Activated CD4-positive, alpha-beta T cell treated with anti-CD3 and anti-CD28 coated beads, Interleukin-2, amount 10 ng/mL, durations not matched to agents 7 days and 5 days (primary cell): ENCODE data around the gene CIZ1. TPM values are rescaled to one million over a fixed set of nuclear protein-coding genes. Genes with fewer than 3 reads are reported as not detected.
A peak's percentile ranks its signal among the peaks of the same experiment; 100 is the strongest.
"Not testable (repeated sequence)": the region's sequence is repeated elsewhere in the genome, so short reads cannot be mapped to it uniquely, and the experiment has no call there.

Experiments used
- CTCF ChIA-PET: fragments of 350-600 bp; sonication (Branson Sonifier 250); formaldehyde crosslinking; loops from one replicate; lab custom pipeline; 2021; ENCODE audit warnings: antibody characterized with exemption; lab: Charles Lee
- POLR2A ChIA-PET: fragments of 350-600 bp; sonication (Branson Sonifier 250); formaldehyde crosslinking; loops from one replicate; lab custom pipeline; 2021; ENCODE audit warnings: antibody characterized with exemption; lab: Charles Lee
- DNase-seq: peaks from one replicate; pipeline ENCODE4 v3.0.0-alpha.2; 2020
- H3K27ac Mint-ChIP-seq: one replicate; pipeline ENCODE4 v1.8.0; 2021; ENCODE audit warnings: mild to moderate bottlenecking, moderate library complexity, mixed read lengths
- H3K27me3 Mint-ChIP-seq: one replicate; pipeline ENCODE4 v1.8.0; 2021; ENCODE audit warnings: mixed read lengths
- H3K36me3 Mint-ChIP-seq: one replicate; pipeline ENCODE4 v1.8.0; 2021; ENCODE audit warnings: low read depth, mixed read lengths
- H3K4me1 Mint-ChIP-seq: one replicate; pipeline ENCODE4 v1.8.0; 2021; ENCODE audit warnings: mixed read lengths
- H3K4me3 Mint-ChIP-seq: one replicate; pipeline ENCODE4 v1.8.0; 2021; ENCODE audit warnings: mild to moderate bottlenecking, moderate library complexity, mixed read lengths
- H3K9me3 Mint-ChIP-seq: one replicate; pipeline ENCODE4 v1.8.0; 2021; ENCODE audit warnings: mixed read lengths
- total RNA-seq, 2 experiments: library from RNA; stranded (reverse); gene quantifications; one replicate each; pipeline ENCODE4 v1.2.3, GENCODE V29; 2021

CIZ1 gene
- total RNA-seq, 2 experiments from 2014 or later = 128 to 129 TPM

DNA sequence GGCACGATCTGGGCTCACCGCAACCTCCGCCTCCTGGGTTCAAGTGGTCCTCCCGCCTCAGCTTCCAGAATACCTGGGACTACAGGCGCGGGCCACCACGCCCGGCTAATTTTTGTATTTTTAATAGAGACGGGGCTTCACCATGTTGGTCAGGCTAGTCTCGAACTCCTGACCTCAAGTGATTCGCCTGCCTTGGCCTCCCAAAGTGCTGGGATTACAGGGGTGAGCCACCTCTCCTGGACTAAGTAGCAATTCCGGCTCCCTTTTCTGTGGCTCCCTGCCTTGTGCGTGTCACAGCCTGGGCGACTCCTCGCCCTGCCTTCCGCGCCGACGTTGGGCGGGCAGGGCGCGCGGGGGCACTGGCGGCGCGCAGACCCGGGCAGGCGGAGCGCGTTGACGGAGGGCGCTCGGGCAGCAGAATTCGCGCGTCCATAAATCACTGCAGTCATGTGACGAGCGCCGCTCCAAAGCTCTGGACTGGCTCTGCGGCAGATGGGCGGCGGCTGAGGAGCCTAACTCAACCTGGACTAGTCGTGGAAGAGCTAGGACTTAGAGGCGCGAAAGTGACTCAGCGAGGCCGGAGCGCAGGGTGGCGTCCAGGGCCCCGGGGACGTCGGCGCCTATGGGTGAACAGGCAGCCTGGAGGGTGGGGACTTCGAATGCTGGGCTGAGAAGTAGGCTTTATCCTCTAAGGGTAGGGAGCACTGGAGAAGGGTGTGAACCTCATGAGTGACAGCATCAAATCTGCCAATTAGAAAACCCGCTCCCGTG, 1.4 kb upstream of the CIZ1 start:
- CTCF ChIA-PET = interaction anchor here (0.5 to 1.4 kb wide), 5 partner anchors 8 to 607 kb away, joined by 3 to 7 read pairs (median 3); no protein-coding TSS in a partner anchor
- Mint-ChIP-seq H3K36me3 (peaks cover 14% of the 10 kb centered on the region), H3K27me3 (peaks cover 4% of the 10 kb centered on the region), H3K4me3 (peak overlapping the region; percentile 34), H3K27ac (peak overlapping the region; percentile 31), H3K4me1 (peaks cover 34% of the 10 kb centered on the region), H3K9me3 (no peaks in the 10 kb centered on the region)
- POLR2A ChIA-PET = interaction anchor here (0.6 kb wide), 1 partner anchor 359 kb away, joined by 3 read pairs; the partner anchor contains the start of gene SPTAN1
- DNase-seq = peak; percentile 42

GRCh38 chr9:128190516-128191405, 611 bp downstream of the CIZ1 start:
- CTCF ChIA-PET = interaction anchor here (0.7 to 2.2 kb wide), 11 partner anchors 9 to 321 kb away, joined by 3 to 12 read pairs (median 4); no protein-coding TSS in a partner anchor
- H3K9me3 Mint-ChIP-seq = no peaks in the 10 kb centered on the region
- H3K27ac Mint-ChIP-seq = peak overlapping the region; percentile 92
- peaks cover 4% of the 10 kb centered on the region for H3K27me3 Mint-ChIP-seq
- DNase-seq = no peak
- peaks cover 36% of the 10 kb centered on the region for H3K4me1 Mint-ChIP-seq
- H3K4me3 Mint-ChIP-seq = peak overlapping the region; percentile 93
- peaks cover 23% of the 10 kb centered on the region for H3K36me3 Mint-ChIP-seq
- POLR2A ChIA-PET = no interaction called here

- DNase-seq = no peak
- H3K4me1 Mint-ChIP-seq = peaks cover 36% of the 10 kb centered on the region
- peak overlapping the region; percentile 92 for H3K27ac Mint-ChIP-seq
- CTCF ChIA-PET = interaction anchor here (0.6 to 2.2 kb wide), 11 partner anchors 10 to 320 kb away, joined by 3 to 12 read pairs (median 4); no protein-coding TSS in a partner anchor
- no peaks in the 10 kb centered on the region for H3K9me3 Mint-ChIP-seq
- H3K36me3 Mint-ChIP-seq = peaks cover 27% of the 10 kb centered on the region
- peaks cover 4% of the 10 kb centered on the region for H3K27me3 Mint-ChIP-seq
- POLR2A ChIA-PET = no interaction called here
- peak overlapping the region; percentile 93 for H3K4me3 Mint-ChIP-seq
Measured at GRCh38 chr9:128190013-128190412, 1.4 kb downstream of the CIZ1 start.

DNA sequence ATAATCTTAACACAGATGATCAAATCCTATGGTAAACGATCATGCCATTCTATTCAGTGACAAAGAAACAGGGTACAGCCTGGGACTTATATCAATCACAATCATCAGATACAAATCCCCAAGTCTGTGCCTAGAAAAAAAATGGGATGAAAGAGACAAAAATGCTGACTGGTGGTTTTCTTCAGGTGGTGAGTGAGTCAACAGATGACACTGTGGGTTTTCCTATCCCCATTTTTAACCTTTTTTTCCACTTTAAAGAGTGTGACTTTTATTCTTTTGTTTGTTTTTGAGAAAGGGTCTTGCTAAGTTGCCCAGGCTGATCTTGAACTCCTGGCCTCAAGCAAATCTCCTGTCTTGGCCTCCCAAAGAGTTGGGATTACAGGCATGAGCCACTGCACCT, 3.2 kb downstream of the CIZ1 start:
- Mint-ChIP-seq H3K36me3 (peaks cover 33% of the 10 kb centered on the region), H3K27ac (no peak overlapping the region), H3K4me3 (no peak overlapping the region), H3K4me1 (peaks cover 32% of the 10 kb centered on the region), H3K9me3 (no peaks in the 10 kb centered on the region), H3K27me3 (peaks cover 4% of the 10 kb centered on the region)
- no peak for DNase-seq
- CTCF ChIA-PET = interaction anchor here (0.7 kb wide), 2 partner anchors 16 to 71 kb away, joined by 3 read pairs; no protein-coding TSS in a partner anchor
- POLR2A ChIA-PET = no interaction called here

DNA sequence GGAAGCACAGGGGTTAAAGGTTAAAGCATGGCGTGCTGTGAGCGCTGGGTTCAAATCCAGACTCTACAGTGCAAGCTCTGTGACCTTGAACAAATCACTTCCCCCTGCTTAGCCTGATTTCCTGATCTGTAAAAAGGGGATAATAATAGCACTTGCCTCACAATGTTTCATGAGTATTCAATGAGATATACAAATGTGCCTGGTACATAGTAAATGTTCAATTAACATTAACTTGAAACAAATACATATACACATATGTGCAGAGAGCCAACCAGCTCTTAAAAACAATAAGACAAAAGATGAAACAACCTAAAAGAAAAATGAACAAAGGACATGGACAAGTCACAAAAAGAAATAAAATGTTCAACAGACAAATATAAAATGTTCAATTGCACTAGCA, 4.0 kb downstream of the CIZ1 start:
- peaks cover 28% of the 10 kb centered on the region for H3K4me1 Mint-ChIP-seq
- H3K27me3 Mint-ChIP-seq = no peaks in the 10 kb centered on the region
- ChIA-PET CTCF (no interaction called here), POLR2A (no interaction called here)
- no peak overlapping the region for H3K27ac Mint-ChIP-seq
- peaks cover 36% of the 10 kb centered on the region for H3K36me3 Mint-ChIP-seq
- DNase-seq = no peak
- H3K4me3 Mint-ChIP-seq = no peak overlapping the region
- no peaks in the 10 kb centered on the region for H3K9me3 Mint-ChIP-seq

GRCh38 chr9:128185979-128186965, 5.1 kb downstream of the CIZ1 start:
- Mint-ChIP-seq H3K4me3 (no peak overlapping the region), H3K9me3 (no peaks in the 10 kb centered on the region), H3K36me3 (peaks cover 43% of the 10 kb centered on the region), H3K4me1 (peaks cover 23% of the 10 kb centered on the region), H3K27ac (no peak overlapping the region), H3K27me3 (no peaks in the 10 kb centered on the region)
- POLR2A ChIA-PET = no interaction called here
- DNase-seq = no peak
- CTCF ChIA-PET = interaction anchor here (1.0 kb wide), 1 partner anchor 18 kb away, joined by 3 read pairs; no protein-coding TSS in a partner anchor

DNA sequence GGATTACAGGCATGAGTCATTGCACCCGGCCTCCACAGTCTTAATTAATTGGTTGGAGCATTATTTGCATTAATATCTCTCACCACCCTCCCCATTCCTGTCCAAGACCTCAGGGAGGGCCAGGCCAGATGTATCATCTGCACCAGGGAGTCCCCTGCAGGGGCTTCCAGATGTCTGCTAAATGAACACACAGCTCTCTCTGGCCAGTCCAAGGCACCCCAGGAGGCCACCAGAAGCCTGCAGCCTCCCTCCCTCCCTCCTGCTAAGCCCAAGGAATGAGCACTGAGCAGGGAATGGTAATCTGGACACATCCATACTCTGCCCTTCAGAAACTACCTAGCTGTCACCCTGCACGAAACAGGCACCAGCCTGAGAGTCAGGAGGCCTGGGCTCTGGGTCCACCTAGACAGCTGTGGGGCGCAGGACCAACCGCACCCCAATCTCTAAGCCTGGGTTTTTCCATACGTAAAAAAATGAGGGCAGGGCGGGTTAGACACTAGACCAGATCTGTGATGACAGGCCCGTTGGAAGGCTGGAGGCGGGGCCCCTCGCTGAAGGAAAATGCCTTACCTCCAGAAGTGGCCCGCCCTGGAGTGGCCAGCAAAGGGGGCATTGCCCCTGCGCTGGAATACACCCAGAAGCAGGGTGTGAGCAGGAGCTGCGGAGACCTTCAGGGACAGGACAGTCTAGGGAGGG, 8.3 kb downstream of the CIZ1 start:
- no peak overlapping the region for H3K4me3 Mint-ChIP-seq
- peaks cover 57% of the 10 kb centered on the region for H3K36me3 Mint-ChIP-seq
- ChIA-PET POLR2A (no interaction called here), CTCF (interaction anchor here (1.2 to 1.3 kb wide), 2 partner anchors 9 to 18 kb away, joined by 3 read pairs; no protein-coding TSS in a partner anchor)
- no peak for DNase-seq
- peaks cover 2% of the 10 kb centered on the region for H3K4me1 Mint-ChIP-seq
- no peak overlapping the region for H3K27ac Mint-ChIP-seq
- H3K27me3 Mint-ChIP-seq = no peaks in the 10 kb centered on the region
- H3K9me3 Mint-ChIP-seq = peaks cover 6% of the 10 kb centered on the region

- H3K36me3 Mint-ChIP-seq = peaks cover 57% of the 10 kb centered on the region
- H3K27me3 Mint-ChIP-seq, H3K27ac Mint-ChIP-seq, POLR2A ChIA-PET, H3K4me1 Mint-ChIP-seq, DNase-seq, H3K9me3 Mint-ChIP-seq, CTCF ChIA-PET, H3K4me3 Mint-ChIP-seq: not testable (repeated sequence)
Measured at GRCh38 chr9:128181480-128181879, 9.9 kb downstream of the CIZ1 start.

GRCh38 chr9:128180447-128180846, 10.9 kb downstream of the CIZ1 start:
- Mint-ChIP-seq H3K27me3 (no peaks in the 10 kb centered on the region), H3K27ac (no peak overlapping the region), H3K4me1 (no peaks in the 10 kb centered on the region), H3K4me3 (no peak overlapping the region), H3K9me3 (peaks cover 6% of the 10 kb centered on the region), H3K36me3 (peaks cover 52% of the 10 kb centered on the region)
- DNase-seq = no peak
- POLR2A ChIA-PET = no interaction called here
- CTCF ChIA-PET = no interaction called here

GRCh38 chr9:128180001-128180400, 11.4 kb downstream of the CIZ1 start:
- Mint-ChIP-seq H3K9me3 (peaks cover 6% of the 10 kb centered on the region), H3K27ac (no peak overlapping the region), H3K27me3 (no peaks in the 10 kb centered on the region), H3K4me3 (no peak overlapping the region), H3K4me1 (no peaks in the 10 kb centered on the region), H3K36me3 (peaks cover 52% of the 10 kb centered on the region)
- ChIA-PET CTCF (no interaction called here), POLR2A (no interaction called here)
- DNase-seq = no peak

GRCh38 chr9:128178806-128179431, 12.5 kb downstream of the CIZ1 start:
- H3K4me3 Mint-ChIP-seq = no peak overlapping the region
- H3K36me3 Mint-ChIP-seq = peaks cover 50% of the 10 kb centered on the region
- CTCF ChIA-PET = no interaction called here
- H3K27me3 Mint-ChIP-seq = no peaks in the 10 kb centered on the region
- H3K27ac Mint-ChIP-seq = peak overlapping the region; percentile 13
- no peak for DNase-seq
- H3K9me3 Mint-ChIP-seq = peaks cover 6% of the 10 kb centered on the region
- POLR2A ChIA-PET = no interaction called here
- H3K4me1 Mint-ChIP-seq = no peaks in the 10 kb centered on the region
